ENCODE measurements around the gene MBNL1.

MBNL1 gene

DNA sequence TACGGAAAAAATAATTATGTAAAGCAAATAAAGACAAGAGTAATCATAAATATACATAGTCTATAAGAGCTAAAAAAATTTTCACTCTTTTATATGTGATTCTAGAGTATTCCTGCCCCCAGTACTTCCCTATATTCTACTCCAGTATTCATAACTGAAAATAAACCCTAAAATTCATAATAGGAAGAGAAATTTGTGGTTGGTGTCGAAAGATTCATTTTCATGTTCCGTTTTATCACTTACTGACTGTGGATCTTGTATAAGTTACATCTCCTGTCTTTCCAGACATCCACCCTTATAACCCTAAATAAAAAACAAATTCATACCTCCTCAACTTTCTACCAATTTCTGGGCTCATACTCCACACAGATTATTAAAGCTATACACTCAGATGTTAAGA, 16.0 kb upstream of the MBNL1 start:
- in situ Hi-C loops (cut with HindIII; ENCODE audit: low sequenced_read_pairs) = no loop called here

DNA sequence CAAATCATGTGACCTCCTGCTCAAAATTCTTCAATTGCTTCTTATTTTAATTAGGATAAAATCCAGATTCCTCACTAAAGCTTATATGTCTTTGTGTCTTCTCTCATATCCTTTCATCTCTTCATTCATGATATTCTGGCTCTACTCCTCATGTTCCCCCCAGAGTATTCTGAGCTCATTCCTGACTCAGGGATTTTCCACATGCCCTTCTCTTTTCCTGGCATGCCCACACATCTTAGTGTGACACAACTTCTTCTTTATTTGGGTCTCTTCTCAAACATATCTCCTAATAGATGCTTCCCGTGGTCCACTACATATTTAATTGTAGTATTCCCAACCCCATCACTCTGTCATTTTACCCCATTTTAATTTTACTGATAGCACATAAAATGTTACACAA, 15.2 kb upstream of the MBNL1 start:
- in situ Hi-C loops (cut with HindIII; ENCODE audit: low sequenced_read_pairs) = no loop called here

DNA sequence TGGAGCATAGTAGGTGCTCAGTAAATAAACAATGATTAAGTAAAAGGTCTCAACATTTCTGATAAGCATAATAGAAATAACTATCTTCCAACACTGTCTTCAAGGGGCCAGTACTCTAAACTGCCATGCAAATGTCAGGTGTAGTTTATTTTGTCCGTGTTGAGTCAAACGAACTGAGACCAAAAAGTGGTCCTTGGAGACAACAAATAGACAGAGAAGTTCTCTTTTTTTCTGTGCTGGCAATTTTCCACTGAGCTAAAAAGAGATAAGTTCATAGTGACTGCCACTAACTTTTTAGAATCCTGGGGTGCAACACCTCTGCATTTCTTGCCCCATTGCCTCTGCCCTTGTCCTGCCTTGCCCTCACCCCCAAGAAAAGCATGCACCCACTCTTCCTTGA, 14.7 kb upstream of the MBNL1 start:
- in situ Hi-C loops (cut with HindIII; ENCODE audit: low sequenced_read_pairs) = no loop called here

DNA sequence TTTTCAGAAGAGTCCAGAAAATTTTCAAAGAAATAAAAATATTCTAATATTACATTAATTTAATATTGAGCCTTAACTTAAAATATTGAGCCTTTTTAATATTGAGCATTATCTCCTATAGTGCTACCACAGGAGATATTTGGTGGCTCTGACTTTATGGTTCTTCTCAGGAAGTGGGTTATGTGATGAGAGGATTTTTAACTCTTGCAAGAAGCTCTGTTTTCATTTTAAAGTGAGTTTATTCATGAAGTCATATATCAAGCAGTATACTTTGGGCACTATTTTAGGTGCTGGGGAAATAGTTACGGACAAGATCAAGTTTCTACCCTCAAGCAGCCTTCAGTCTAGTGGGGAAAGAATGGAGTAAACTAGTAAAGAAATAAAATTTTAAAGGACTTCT, 13.4 kb upstream of the MBNL1 start:
- in situ Hi-C loops (cut with HindIII; ENCODE audit: low sequenced_read_pairs) = no loop called here

DNA sequence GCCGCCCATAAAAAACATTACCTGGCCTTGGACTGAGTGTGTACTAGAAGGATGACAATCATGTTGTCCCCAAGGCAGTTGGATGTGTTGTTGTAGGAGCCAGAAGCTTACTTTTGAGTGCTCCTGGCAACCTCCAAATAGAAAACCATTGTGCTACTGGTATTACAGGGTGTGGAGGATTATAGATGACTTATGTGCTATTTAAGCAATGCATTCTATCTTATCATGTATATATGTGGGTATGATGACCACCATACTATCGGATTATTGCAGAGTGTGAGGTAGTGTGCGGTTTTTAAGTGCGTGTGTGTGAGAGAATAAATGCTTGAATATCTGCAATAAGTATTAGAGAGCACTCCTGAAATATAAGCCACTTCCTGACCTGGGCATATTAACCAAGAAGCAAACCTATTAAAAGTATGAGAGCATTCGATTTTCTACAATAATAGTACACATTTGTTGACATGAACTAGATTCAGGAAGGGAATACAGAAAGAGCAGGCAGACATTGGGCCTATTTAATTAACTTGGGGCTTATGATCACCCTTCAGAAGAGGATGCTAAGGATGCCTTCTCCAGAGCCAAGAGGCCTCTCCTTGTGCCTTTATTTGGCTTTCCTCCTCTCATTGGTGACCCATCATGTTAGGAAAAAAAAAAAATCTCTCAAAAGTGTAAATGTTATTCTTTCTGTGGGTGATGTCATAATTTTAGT, 11.7 kb upstream of the MBNL1 start:
- in situ Hi-C loops (cut with HindIII; ENCODE audit: low sequenced_read_pairs) = no loop called here

DNA sequence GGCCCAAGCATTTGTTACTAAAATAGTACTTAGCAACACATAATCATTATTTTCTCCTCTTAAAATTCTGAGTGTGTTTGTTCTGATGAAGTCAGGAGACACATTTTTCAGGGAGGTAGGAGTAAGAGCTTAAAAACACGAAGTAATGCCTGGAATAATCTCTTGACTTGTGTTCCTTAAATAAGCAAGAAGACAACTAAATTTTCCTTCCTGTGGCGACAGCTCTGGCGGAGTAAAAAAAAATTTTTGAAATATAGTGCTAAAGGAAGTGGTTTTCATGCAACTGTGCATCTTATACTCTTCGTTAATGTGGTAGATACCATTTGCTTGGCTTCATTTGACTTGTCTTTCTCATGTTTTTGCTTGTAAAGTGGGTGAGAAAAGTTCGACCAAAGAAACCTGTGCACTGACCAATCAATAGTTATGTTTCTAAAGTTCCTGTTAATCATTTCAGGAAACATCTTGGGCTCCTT, 11.1 kb upstream of the MBNL1 start:
- in situ Hi-C loops (cut with HindIII; ENCODE audit: low sequenced_read_pairs) = no loop called here

DNA sequence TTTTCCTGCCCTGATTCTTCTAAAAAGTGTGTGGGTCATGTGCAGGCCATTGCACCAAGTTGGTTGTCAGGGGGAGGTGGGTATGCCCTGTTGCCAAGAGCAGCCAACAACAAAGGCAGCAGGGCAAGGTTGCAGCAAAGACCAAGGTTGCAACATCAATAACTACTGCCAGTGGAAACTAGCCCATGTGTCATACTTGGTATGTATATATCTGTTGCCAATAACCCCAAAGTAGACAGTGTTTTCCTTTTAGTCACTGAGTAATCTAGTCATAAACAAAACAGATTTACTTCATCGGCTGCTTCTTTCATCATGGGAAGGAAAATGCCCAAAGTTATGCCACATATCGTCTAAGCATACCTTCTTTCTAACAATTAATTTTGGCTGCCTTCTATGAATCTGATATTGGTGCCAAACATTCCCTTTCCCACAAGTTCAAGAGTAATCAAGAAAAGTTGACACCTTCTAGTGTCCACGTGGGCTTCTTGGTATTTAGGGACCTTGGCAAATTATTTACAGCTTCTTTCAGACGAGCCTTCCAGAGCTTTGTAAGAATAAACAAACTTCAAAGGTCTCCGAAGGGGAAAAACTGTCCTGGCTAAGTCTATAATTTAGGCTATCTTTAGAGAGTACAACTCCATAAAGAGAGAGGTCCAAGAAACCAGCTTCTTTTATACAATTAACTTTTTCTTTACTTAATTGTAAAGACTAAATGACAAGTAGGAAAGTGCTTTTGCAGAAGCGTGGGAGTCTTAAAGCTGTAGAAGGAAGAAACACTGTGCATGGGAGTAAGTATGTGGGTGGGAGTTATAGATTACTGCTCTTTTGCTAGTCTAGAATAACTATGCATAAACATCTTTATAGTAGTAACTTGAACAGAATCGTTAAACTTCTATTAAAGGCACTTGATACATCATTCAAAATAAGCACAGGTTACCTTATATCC, 10.0 kb upstream of the MBNL1 start:
- in situ Hi-C loops (cut with HindIII; ENCODE audit: low sequenced_read_pairs) = no loop called here

DNA sequence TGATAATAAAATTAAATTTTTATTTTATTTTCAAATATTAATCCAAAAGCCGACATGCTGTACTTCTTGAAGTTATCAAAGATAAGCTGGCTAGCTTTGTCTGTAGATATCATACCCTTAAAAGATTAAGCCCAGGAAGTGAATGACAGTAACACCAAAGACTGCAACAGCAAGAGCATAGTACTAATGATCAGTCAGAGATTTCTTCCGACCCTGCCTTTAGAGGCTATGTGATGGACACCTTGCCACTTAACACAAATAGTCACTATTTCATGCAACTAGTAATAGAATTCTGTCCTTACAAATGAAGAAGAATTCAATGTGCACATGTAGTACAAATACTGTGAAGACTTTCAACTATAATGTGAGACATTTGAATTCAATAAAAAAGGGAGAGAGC, 9.3 kb upstream of the MBNL1 start:
- in situ Hi-C loops (cut with HindIII; ENCODE audit: low sequenced_read_pairs) = no loop called here

DNA sequence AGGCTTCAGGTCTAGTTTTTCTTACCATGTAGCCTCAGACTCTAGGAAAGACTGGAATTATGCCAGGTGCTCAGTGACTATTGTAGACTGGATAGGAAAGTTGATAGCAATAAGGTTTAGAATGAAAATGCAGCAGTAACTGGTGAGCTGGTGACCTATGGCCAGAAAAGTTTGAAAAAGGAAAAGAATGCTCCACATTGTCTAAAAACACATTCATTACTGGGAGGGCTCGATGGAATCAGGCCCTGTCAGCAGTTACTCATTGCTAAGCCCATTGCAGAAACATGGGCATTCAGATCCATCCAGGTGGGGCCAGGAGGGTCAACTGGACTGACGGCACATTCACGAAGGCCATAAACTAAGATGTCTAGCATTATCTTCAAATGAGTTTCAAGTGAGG, 8.7 kb upstream of the MBNL1 start:
- in situ Hi-C loops (cut with HindIII; ENCODE audit: low sequenced_read_pairs) = no loop called here

DNA sequence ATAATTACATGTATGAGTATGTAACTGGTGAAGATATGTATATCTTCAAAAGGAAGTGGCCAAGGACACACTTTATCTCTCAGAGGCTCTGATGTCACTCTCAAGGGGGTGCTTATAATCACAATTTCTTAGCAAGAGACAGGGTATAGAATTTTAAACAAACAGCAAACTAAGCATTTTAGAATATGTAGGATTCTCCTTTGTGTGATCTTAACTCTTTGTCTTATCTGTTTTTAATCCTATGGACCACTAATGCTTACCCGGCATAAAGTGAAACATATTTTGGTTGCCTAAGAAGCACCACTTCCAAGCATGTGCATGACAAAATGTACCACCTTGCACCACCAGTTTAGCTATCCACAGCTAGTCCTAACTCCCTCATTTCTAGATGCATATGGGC, 8.2 kb upstream of the MBNL1 start:
- in situ Hi-C loops (cut with HindIII; ENCODE audit: low sequenced_read_pairs) = no loop called here

DNA sequence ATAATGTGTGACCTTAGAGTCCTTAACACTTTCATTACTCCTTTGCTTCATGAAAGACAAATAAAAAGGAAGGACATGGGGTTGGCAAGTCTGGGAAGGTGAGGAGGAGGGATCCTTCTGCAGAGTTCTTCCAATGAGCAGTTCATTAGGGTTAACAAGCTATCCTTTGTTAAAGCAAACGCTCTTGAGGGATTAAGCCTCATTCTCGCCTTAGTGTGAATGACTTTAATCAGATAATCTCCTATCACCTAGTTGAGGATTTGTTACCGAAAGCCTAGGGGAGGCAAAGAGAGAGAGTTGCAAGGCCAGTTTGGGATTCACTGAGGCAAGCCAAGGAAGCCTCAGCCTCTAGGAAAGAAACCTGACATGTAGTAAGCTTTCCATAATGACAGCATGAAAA, 7.4 kb upstream of the MBNL1 start:
- in situ Hi-C loops (cut with HindIII; ENCODE audit: low sequenced_read_pairs) = no loop called here

DNA sequence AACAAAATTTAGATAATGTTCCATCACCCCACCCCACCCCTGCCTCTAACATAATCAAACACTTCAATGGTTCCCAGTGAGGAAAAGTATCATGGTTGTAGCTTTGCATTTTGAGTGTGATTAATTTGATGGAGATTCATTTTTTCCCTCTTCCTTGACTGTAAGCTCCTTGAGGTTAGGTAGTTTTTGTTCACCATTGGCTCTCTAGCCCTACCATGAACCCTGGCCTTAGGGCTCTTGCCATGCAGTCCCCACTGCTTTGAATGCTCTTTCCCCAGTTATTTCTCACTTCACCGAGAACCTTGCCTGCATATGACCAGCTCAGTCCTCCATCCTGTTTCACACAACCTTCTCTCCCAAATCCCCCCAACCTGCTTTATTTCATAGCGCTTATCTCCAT, 5.0 kb upstream of the MBNL1 start:
- in situ Hi-C loops (cut with HindIII; ENCODE audit: low sequenced_read_pairs) = no loop called here

DNA sequence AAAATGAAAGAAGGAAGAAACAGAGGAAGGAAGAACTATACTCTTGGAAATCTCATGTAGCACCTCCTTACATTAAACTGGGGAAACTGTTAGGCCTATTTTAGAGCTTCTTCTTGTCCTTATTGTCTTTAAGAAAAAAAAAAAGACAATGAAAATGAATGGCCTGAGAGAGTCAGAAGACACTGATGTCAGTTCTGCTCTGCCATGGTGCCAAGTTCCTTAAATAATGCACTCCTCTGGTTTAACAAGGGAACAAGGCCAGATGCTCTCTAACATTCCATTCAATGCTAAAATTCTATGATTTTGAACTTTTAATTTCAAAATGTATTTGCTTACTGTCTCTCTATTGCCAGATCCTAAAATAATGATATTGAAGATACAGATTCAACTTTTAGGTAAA, 4.4 kb upstream of the MBNL1 start:
- in situ Hi-C loops (cut with HindIII; ENCODE audit: low sequenced_read_pairs) = no loop called here

DNA sequence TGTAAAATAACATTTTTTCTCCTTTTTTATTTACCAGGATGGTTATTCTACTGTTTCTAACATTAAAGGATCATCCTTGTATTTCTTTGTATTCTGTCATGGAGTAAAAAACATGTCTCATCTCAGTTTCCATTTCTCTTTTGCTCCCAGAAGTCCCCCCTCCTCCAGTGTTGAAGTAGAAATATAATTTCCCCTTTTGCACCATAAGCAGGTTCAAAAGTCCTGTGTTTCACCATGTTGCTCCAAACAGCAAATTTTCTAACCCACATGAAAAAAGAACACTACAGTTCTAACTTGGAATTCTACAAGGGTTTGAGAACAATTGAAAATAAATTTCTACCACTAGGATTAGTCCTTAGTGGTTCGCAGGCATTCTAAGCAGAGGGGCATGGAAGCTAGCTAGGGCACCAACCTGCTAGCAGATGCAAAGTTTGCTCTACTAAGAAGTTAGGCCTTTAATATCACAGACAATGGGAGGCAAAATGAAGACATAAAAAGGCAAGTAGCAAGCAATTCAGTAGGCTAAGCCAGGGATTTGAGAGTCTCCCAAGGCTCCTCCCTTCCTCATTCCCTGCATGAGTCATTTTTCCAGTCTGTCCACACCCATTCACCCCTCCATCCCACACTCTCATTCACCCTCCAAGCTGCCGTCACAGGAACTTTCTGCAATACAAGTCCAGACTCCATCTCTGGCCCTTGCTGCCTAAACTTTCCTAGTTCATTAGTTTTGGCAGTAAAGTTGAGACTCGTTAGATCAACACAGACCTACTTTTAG, 2.3 kb upstream of the MBNL1 start:
- in situ Hi-C loops (cut with HindIII; ENCODE audit: low sequenced_read_pairs) = no loop called here

DNA sequence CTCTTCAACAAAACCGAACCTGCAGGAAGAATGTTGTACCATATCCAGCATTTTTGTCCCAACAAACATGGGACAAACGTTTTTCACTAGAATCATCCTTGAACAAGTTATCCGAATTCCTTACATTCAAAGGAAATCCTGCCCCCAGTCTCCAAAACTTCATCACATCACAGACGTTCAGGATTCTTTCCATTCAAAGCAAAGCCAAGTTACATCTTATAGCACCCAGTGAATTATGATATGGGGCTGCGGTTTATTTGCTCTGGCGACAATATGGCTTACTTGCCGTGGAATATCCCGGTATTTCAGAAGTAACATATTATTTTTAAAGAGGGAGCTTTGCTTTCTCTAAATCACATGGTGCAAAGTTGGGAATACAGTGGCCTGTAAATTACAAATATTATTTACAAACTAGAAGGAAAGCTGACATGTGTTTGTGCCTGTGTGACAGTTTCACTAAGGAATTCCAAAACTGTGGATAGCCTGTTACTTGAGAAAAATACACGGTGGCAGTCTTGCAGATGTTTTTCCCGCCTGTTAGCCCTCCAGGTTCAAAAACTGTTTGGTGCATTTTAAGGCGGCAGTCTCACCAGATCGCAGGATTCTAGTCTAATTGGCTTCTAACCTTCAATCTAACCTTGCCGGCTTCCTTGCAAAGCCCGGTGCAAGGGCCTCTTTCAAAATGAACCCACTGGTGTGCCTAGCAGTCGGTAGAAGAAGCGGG, 736 bp upstream of the MBNL1 start:
- in situ Hi-C loops (cut with HindIII; ENCODE audit: low sequenced_read_pairs) = no loop called here

DNA sequence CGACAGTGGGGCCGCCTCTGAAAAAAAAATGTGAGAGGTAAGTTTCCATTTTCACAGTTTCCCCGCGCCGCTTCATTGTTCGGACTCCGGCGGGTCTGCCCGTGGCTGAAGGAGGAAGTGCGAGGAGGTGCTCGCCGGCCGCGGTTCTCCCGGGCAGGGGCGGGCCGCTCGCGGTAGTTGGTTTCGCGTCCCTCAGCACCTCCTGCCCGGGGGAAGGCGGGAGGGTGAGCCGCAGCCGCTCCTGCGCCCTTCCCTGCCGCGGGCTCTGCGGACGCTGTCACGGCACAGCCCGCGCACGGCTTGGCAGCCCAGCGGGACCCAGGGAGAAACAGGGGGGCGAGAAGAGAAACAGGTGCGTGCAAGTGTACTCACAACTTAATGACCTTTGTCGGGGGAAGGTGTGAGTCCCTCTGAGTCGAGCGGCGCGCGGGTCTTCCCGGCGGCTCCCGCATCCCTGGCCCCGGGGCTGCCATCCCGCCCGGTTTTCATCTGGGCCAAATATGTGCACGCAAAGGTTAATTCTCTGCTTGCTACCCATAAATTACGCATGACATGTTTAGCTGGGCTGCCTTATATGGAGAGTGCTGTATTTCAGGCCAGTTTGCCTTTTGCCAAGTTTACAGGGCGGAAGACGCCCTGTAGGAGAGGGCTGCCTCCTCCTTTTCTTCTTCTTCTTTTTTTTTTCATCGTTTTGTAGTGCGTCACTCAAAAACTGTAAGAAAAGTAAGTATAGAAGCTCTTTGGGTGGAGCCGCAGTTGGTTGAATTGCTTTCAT, 514 bp downstream of the MBNL1 start:
- in situ Hi-C loops (cut with HindIII; ENCODE audit: low sequenced_read_pairs) = no loop called here

DNA sequence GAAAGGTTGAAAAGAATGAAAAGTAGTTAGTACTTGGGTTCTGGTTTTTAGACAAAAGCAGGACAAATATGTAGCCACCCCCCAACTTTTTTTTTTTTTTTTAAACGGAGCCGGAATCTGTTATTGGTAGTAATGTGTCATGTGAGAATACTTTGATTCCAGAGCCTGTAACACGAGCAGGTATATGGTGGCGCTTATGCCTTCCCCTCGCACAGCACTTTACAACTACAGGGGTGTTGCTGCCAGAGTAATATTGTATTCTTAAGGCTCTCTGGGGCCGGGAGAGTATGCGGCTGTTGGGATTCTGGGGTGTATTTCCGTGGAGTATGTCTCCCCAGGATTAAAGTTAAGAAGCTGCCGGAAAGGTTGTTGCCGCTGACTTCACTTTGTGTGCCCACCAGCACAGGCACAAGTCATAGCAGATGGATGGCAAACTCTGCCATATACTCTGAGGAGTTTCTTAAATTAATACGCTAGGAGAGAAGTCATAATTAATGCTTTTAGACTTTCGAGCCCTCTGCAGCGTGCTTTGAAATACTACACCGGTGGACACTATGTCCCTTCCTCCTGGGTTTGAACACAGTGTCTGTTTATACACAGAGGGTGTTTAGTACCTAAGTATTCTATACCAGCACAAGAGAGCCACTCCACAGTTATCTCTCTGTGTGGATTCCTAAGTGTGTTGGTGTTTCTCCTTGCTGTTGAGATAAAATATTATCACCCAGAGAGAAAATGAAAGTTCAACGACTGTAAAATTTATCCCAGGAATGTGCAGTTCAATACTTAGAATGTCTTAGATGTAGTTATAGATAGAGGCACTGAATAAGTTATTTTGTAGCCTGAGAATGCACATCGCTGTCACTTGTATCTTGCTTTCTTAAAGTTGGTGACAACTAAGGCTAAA, 1.4 kb downstream of the MBNL1 start:
- in situ Hi-C loops (cut with HindIII; ENCODE audit: low sequenced_read_pairs) = no loop called here

DNA sequence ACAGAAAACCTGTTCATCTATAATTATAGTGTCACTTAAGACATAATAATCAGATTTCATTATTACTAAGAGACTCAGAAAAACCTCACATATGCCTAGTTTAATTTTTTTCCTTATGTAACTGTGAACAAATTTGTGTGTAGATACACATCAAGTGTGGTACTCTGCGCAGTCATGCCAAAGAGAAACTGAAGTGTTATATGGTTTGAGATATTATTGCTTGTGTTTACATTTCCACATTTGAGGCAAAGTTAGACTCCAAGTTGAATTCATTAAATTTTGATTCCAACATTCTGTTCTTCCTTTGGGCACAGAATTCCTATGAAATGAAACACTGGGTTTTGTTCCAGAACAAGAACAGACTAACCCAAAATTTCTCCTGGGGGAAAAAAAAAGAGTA, 2.2 kb downstream of the MBNL1 start:
- in situ Hi-C loops (cut with HindIII; ENCODE audit: low sequenced_read_pairs) = no loop called here
